H1 (cell line): ENCODE measurements around the gene C16orf54. TPM values are rescaled to one million over a fixed set of nuclear protein-coding genes. Genes with fewer than 3 reads are reported as not detected.
"Not testable (repeated sequence)": the region's sequence is repeated elsewhere in the genome, so short reads cannot be mapped to it uniquely, and the experiment has no call there.

Source experiments
- CTCF ChIA-PET: fragments of 300-600 bp; sonication (Branson Sonifier 250); formaldehyde crosslinking; loops from one replicate; lab custom pipeline; 2021; ENCODE audit not compliant: partially characterized antibody; lab: Charles Lee
- POLR2A ChIA-PET: fragments of 300-600 bp; sonication (Branson Sonifier 250); formaldehyde crosslinking; loops from one replicate; lab custom pipeline; 2021; ENCODE audit warnings: inconsistent platforms; ENCODE audit not compliant: partially characterized antibody; lab: Charles Lee
- DNase-seq, 2 experiments: peaks; one replicate each; pipeline versions ENCODE4 v3.0.0 to v3.0.0-alpha.2; 2010 to 2022; ENCODE audit warnings: low spot score in 2 of 2, low read depth in 1 of 2, mixed read lengths in 1 of 2
- FAIRE-seq: peaks from 2 replicates; lab custom pipeline; 2011; peaks lifted over from hg19 to GRCh38; lab: Jason Lieb, UNC
- H2AFZ ChIP-seq: 2 replicates; pipeline ENCODE4 v1.8.1; 2012; ENCODE audit warnings: low read length, inconsistent platforms
- H2AK5ac ChIP-seq: 2 replicates; pipeline ENCODE4 v1.6.1; 2013; ENCODE audit warnings: low read depth, low read length
- H2BK120ac ChIP-seq: replicated peaks from 2 replicates; pipeline ENCODE3; 2013; ENCODE audit warnings: low read depth, low read length, inconsistent platforms
- H2BK12ac ChIP-seq: 2 replicates; pipeline ENCODE4 v1.6.1; 2013; ENCODE audit warnings: low read depth, low read length
- H2BK15ac ChIP-seq: 2 replicates; pipeline ENCODE4 v1.6.1; 2013; ENCODE audit warnings: low read length
- H2BK20ac ChIP-seq: 2 replicates; pipeline ENCODE4 v1.6.1; 2013; ENCODE audit warnings: low read length
- H2BK5ac ChIP-seq: 2 replicates; pipeline ENCODE4 v1.6.1; 2013; ENCODE audit warnings: low read depth, low read length
- H3K14ac ChIP-seq: 2 replicates; pipeline ENCODE4 v1.6.1; 2013; ENCODE audit warnings: inconsistent platforms; ENCODE audit not compliant: insufficient read length
- H3K18ac ChIP-seq: 2 replicates; pipeline ENCODE4 v1.6.1; 2013; ENCODE audit warnings: low read length; ENCODE audit errors: extremely low read depth
- H3K23ac ChIP-seq: 2 replicates; pipeline ENCODE4 v1.6.1; 2013; ENCODE audit warnings: inconsistent platforms; ENCODE audit not compliant: insufficient read length
- H3K23me2 ChIP-seq: 2 replicates; pipeline ENCODE4 v1.6.1; 2013; ENCODE audit warnings: low read depth, low read length
- H3K27ac ChIP-seq: 2 replicates; pipeline ENCODE4 v1.6.1; 2011; ENCODE audit warnings: low read depth, low read length, inconsistent platforms
- H3K27me3 ChIP-seq, 4 experiments: replicated peaks in 1 of 4; 1 replicate in 1 of 4; 2 replicates in 3 of 4; pipeline versions ENCODE4 v1.6.1 to v1.8.1; 2011 to 2013; ENCODE audit warnings: low read length in 3 of 4, mild to moderate bottlenecking in 3 of 4, inconsistent platforms in 2 of 4, mixed read lengths in 2 of 4, moderate library complexity in 1 of 4; ENCODE audit not compliant: control insufficient read depth in 3 of 4, insufficient read depth in 3 of 4; ENCODE audit errors: extremely low read depth in 1 of 4
- H3K36me3 ChIP-seq, 4 experiments: 2 replicates each; pipeline versions ENCODE4 v1.6.1 to v1.8.1; 2011 to 2013; ENCODE audit warnings: mild to moderate bottlenecking in 4 of 4, low read length in 3 of 4, moderate library complexity in 2 of 4, control low read depth in 1 of 4, inconsistent platforms in 1 of 4; ENCODE audit not compliant: insufficient read depth in 4 of 4, control insufficient read depth in 2 of 4
- H3K4ac ChIP-seq: replicated peaks from 2 replicates; pipeline ENCODE3; 2013; ENCODE audit warnings: low read length, low read depth, mixed read lengths, inconsistent platforms; ENCODE audit not compliant: insufficient read length
- H3K4me1 ChIP-seq, 4 experiments: replicated peaks in 1 of 4; 1 replicate in 1 of 4; 2 replicates in 3 of 4; pipeline versions ENCODE4 v1.6.1 to v1.8.1; 2011 to 2013; ENCODE audit warnings: low read length in 3 of 4, inconsistent platforms in 2 of 4, mixed read lengths in 1 of 4; ENCODE audit not compliant: insufficient read depth in 4 of 4, control insufficient read depth in 3 of 4
- H3K4me2 ChIP-seq, 2 experiments: 2 replicates each; pipeline versions ENCODE4 v1.6.1 to v1.8.1; 2011 to 2013; ENCODE audit warnings: low read depth in 2 of 2, low read length in 2 of 2, control low read depth in 1 of 2, inconsistent platforms in 1 of 2, mild to moderate bottlenecking in 1 of 2; ENCODE audit not compliant: insufficient read depth in 1 of 2
- H3K4me3 ChIP-seq, 4 experiments: fragments of 200-600, 300-600 bp in 1 of 4; sonication (generic), shearing (Covaris generic), sonication (Bioruptor Twin) in 1 of 4; 2 replicates each; pipeline versions ENCODE4 v1.5.1 to v1.8.1; 2011 to 2016; ENCODE audit warnings: low read length in 4 of 4, low read depth in 3 of 4, control low read depth in 2 of 4, inconsistent platforms in 2 of 4, mild to moderate bottlenecking in 2 of 4, mixed read lengths in 1 of 4, moderate library complexity in 1 of 4; ENCODE audit not compliant: insufficient read depth in 2 of 4; ENCODE audit errors: extremely low read depth in 1 of 4
- H3K56ac ChIP-seq: replicated peaks from 2 replicates; pipeline ENCODE3; 2013; ENCODE audit warnings: low read depth, mild to moderate bottlenecking, mixed read lengths, low read length, inconsistent platforms; ENCODE audit not compliant: insufficient read length
- H3K79me1 ChIP-seq: 2 replicates; pipeline ENCODE4 v1.6.1; 2013; ENCODE audit warnings: low read depth, low read length, control low read depth
- H3K79me2 ChIP-seq, 2 experiments: 2 replicates each; pipeline versions ENCODE4 v1.6.1 to v1.8.1; 2012 to 2013; ENCODE audit warnings: low read length in 2 of 2, mild to moderate bottlenecking in 2 of 2, inconsistent platforms in 1 of 2; ENCODE audit not compliant: insufficient read depth in 2 of 2, control insufficient read depth in 1 of 2
- H3K9ac ChIP-seq, 4 experiments: replicated peaks in 1 of 4; 1 replicate in 1 of 4; 2 replicates in 3 of 4; pipeline versions ENCODE4 v1.6.1 to v1.8.1; 2011 to 2013; ENCODE audit warnings: low read depth in 3 of 4, low read length in 3 of 4, control low read depth in 2 of 4, mild to moderate bottlenecking in 2 of 4, moderate library complexity in 2 of 4, inconsistent platforms in 1 of 4; ENCODE audit errors: extremely low read depth in 1 of 4
- H3K9me3 ChIP-seq, 2 experiments: 2 replicates each; pipeline versions ENCODE4 v1.6.1 to v1.8.1; 2012 to 2013; ENCODE audit warnings: mild to moderate bottlenecking in 2 of 2, moderate library complexity in 2 of 2, control low read depth in 1 of 2, inconsistent platforms in 1 of 2, low read depth in 1 of 2, low read length in 1 of 2, mixed read lengths in 1 of 2; ENCODE audit not compliant: insufficient read depth in 2 of 2
- H4K20me1 ChIP-seq, 2 experiments: replicated peaks in 1 of 2; 2 replicates each; pipeline versions ENCODE3 to v1.8.1; 2011 to 2013; ENCODE audit warnings: inconsistent platforms in 2 of 2, low read length in 2 of 2, mild to moderate bottlenecking in 1 of 2; ENCODE audit not compliant: insufficient read depth in 2 of 2, control insufficient read depth in 1 of 2
- H4K5ac ChIP-seq: 2 replicates; pipeline ENCODE4 v1.6.1; 2013; ENCODE audit warnings: low read length, low read depth, mixed read lengths, inconsistent platforms; ENCODE audit not compliant: insufficient read length
- H4K8ac ChIP-seq: 2 replicates; pipeline ENCODE4 v1.8.0; 2013; ENCODE audit warnings: mild to moderate bottlenecking, moderate library complexity, low read length, inconsistent platforms; ENCODE audit not compliant: insufficient read depth; ENCODE audit errors: extremely low read depth
- H4K91ac ChIP-seq: replicated peaks from 2 replicates; pipeline ENCODE3; 2013; ENCODE audit warnings: low read length, mixed read lengths, inconsistent platforms; ENCODE audit not compliant: insufficient read length
- ATF3 ChIP-seq: IDR thresholded peaks from 2 replicates; pipeline ENCODE4 v1.6.1; 2011; ENCODE audit warnings: low read depth, mild to moderate bottlenecking, low read length; ENCODE audit not compliant: insufficient read depth
- CREB1 ChIP-seq: IDR thresholded peaks from 2 replicates; pipeline ENCODE4 v1.6.1; 2012; ENCODE audit warnings: inconsistent platforms
- CTCF ChIP-seq, 3 experiments: IDR thresholded peaks; 1 replicate in 2 of 3; 2 replicates in 1 of 3; pipeline versions ENCODE4 v1.5.1 to v1.6.1; 2011; ENCODE audit warnings: low read length in 3 of 3, mild to moderate bottlenecking in 3 of 3, inconsistent platforms in 2 of 3, low read depth in 1 of 3, moderate library complexity in 1 of 3; ENCODE audit not compliant: insufficient read depth in 1 of 3; ENCODE audit errors: control extremely low read depth in 1 of 3
- RAD21 ChIP-seq, 2 experiments: IDR thresholded peaks in 1 of 2; conservative IDR thresholded peaks in 1 of 2; 2 replicates each; pipeline ENCODE4 v1.6.1; 2011; ENCODE audit warnings: low read depth in 2 of 2, low read length in 2 of 2, improper control_type of control experiment in 1 of 2, inconsistent platforms in 1 of 2, mild to moderate bottlenecking in 1 of 2, moderate library complexity in 1 of 2
- RFX5 ChIP-seq: IDR thresholded peaks from 2 replicates; pipeline ENCODE4 v1.6.1; 2011; ENCODE audit warnings: low read depth, low read length, improper control_type of control experiment, borderline replicate concordance
- WGBS, 2 experiments: shearing (Covaris generic) in 1 of 2; methylation state at CpG; one replicate each; pipeline versions ENCODE4 v1.1.6 to v1.1.7; 2013 to 2015; ENCODE audit warnings: low lambda C conversion rate in 2 of 2, mixed read lengths in 2 of 2, inconsistent platforms in 1 of 2, low coverage in 1 of 2, missing lambda C conversion rate in 1 of 2; ENCODE audit not compliant: insufficient replicate concordance in 2 of 2, insufficient coverage in 1 of 2, insufficient read length in 1 of 2; ENCODE audit errors: extremely low coverage in 1 of 2, missing lambda C conversion rate in 1 of 2; 5-methylcytosine and 5-hydroxymethylcytosine counted together
- polyA plus RNA-seq, 7 experiments: library from polyadenylated mRNA; depleted of rRNA in 3 of 7; stranded (reverse) in 5 of 7; unstranded in 2 of 7; fragments of >200 nt in 5 of 7; fragments of 200-250 nt in 2 of 7; gene quantifications; 1 replicate in 5 of 7; 2 replicates in 1 of 7; 4 replicates in 1 of 7; pipeline versions ENCODE4 v1.2.1 to v1.2.3, GENCODE V29; 2011 to 2013; ENCODE audit warnings: missing spikeins in 2 of 7, mixed read lengths in 2 of 7
- total RNA-seq: library from RNA; stranded (reverse); fragmentation: NEBNext Ultra II Directional; extraction: Animal tissue kit (Norgen Biotek cat#: 25700); gene quantifications from 2 replicates; pipeline ENCODE4 v1.2.1, GENCODE V29; 2021

The C16orf54 gene
- total and polyA plus RNA-seq, 2 of the 8 experiments (the other 6 are each of a cell fraction or from before 2014, with no cell fraction given) = not detected

GRCh38 chr16:29721167-29721879 lies 24.5 kb downstream of the C16orf54 start:
- H4K20me1 ChIP-seq, H4K91ac ChIP-seq, H2BK120ac ChIP-seq, H3K4me2 ChIP-seq, H3K4me3 ChIP-seq, H2AFZ ChIP-seq, H2BK15ac ChIP-seq, H2BK5ac ChIP-seq, H3K18ac ChIP-seq, H3K56ac ChIP-seq, H3K27ac ChIP-seq, H3K23ac ChIP-seq, H2BK12ac ChIP-seq, H3K23me2 ChIP-seq, H3K27me3 ChIP-seq, H2BK20ac ChIP-seq, H3K4ac ChIP-seq, H3K79me1 ChIP-seq, H3K14ac ChIP-seq, H4K5ac ChIP-seq, H3K4me1 ChIP-seq, H4K8ac ChIP-seq, H2AK5ac ChIP-seq, H3K9me3 ChIP-seq, H3K9ac ChIP-seq, FAIRE-seq: not testable (repeated sequence)
- H3K79me2 ChIP-seq = peaks cover 0 to 87% of the 10 kb centered on the region in 2 experiments; a peak in 3 of 4 replicates
- DNase-seq = peak in 1 of 2 experiments; percentile 64
- peaks cover 7 to 43% (median 10%) of the 10 kb centered on the region in 4 experiments; a peak in 6 of 8 replicates for H3K36me3 ChIP-seq
- TF ChIP-seq CTCF (IDR thresholded peaks at IDR 0.05; ENCODE audit: control extremely low read depth in 1 of 3, insufficient read depth in 1 of 3, low read depth in 1 of 3, low read length in 3 of 3) (peak; percentile 44 to 49 (median 46)), CREB1 (0 out of 2 replicates have a peak, but pooled peaks have one; percentile 22), ATF3 (0 out of 2 replicates have a peak, but pooled peaks have one; percentile 13), RAD21 (IDR thresholded peaks at IDR 0.05 in 1 of 2, conservative IDR thresholded peaks at IDR 0.05 in 1 of 2; ENCODE audit: low read depth in 2 of 2, low read length in 2 of 2) (peak; percentile 48 to 61; a peak in 3 of 4 replicates), RFX5 (peak; percentile 82; the same call in 1 of the 2 replicates)
- CTCF ChIA-PET = interaction anchor here (0.7 to 12.2 kb wide), 11 partner anchors 9 to 251 kb away, joined by 3 to 138 read pairs (median 3); no protein-coding TSS in a partner anchor
- POLR2A ChIA-PET = interaction anchor here (0.6 to 26.3 kb wide), 6 partner anchors 10 to 763 kb away, joined by 3 to 490 read pairs (median 6); partner anchors contain the start of gene KIF22
- 92% methylated on average over 20 of the region's 24 CpGs; no CpG with 5 or more reads in 1 of the 2 experiments for whole genome bisulfite sequencing, 2 experiments
